GM18499 (cell line): ENCODE measurements around the gene OR2AG2.
"Not testable (repeated sequence)": the region's sequence is repeated elsewhere in the genome, so short reads cannot be mapped to it uniquely, and the experiment has no call there.

Source experiments
- ATAC-seq: cut with Tn5 transposase; IDR thresholded peaks from one replicate; pipeline ENCODE4 v1.9.1; 2021; ENCODE audit warnings: moderate number of reproducible peaks; ENCODE audit not compliant: insufficient read depth, unreplicated experiment

Gene OR2AG2

GRCh38 chr11:6771926-6772893 is at the start of gene OR2AG2:
TSS of gene OR2AG2 (minus strand) at chr11:6771976. CDS start at chr11:6768957, 3,019 bp downstream.
- peak; percentile 93 for ATAC-seq

GRCh38 chr11:6818967-6819366 is 47.2 kb upstream of the OR2AG2 start:
- no peak for ATAC-seq

DNA sequence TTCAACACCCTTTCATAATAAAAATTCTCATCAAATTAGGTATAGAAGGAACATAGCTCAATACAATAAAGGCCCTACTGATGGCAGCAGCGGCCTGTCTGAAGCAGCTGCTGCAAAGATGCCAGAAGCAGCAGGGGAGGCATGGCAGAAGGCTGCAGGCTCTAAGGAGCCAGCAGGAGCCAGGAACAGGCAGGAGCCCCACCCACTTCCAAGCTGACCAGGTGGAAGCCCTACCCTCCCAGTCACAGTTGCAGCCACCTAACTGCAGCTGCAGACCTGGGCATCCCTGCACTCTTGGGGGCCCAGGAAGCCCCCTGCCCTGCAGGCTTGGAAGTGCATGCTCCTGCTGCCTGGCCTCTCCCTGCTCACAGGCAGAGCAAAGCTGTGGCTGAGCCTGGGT is 45.9 kb upstream of the OR2AG2 start:
- no peak for ATAC-seq

DNA sequence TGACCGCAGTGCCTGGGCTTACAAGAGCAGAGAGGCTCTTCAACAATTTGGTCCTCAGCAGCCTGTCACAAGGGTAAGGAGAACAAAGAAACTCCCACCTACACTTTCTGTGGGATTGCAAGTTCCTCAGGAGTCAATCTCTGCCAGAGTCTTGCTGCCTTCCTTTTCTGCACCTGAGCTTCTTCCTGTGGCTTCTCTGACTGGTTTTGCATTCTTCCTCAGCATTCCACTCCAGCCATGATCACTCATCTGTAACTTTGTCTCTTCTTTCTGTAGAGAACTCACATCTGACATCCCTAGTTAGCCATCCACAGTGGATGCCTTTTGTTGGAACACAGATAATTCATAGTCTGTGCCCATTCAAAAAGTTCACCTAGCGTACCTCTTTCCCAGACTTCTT is 41.9 kb upstream of the OR2AG2 start:
- ATAC-seq: no peak

DNA sequence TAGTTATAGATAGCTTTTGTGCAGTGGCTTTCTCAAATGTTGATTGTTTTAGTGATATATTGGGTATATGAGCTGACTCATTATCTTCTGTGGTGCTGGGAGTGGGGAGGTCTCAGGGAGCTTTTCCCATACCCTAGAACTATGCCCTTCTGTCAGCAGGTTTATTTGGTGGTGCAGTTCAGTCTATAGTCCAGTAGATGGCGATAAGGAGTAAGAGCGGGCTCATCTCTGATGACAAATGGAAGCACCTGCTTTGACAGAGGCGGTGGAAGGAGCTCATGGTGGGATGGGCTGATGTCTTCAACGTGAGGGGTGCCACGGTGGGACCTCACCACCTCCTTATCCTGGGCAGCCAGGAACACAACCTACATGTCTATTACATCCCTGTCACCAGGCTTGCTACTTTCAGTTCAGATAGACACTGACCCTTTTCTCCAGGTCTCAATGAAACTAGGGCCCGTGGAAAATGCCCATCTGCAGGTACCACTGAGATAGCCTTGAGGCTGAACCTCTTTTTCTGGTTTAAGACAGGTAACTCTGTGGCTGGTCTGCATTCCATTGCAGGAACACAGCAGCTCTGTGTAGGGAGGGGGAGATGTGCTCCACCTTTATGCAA is 40.7 kb upstream of the OR2AG2 start:
- ATAC-seq: peak; percentile 85

DNA sequence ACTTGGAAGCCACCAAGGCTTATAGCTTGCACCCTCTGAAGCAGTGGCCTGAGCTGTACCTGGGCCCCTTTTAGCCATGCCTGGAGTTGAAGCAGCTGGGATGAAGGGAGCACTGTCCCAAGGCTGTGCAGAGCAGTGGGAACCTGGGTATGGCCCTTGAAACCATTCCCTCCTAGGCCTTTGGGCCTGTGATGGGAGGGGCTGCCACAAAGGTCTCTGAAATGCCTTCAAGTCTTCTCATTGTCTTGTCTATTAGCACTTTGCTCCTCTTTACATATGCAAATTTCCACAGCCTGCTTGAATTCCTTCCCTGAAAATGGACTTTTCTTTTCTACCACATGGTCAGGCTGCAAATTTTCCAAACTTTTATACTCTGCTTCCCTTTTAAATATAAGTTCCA is 29.3 kb upstream of the OR2AG2 start:
- not testable (repeated sequence) for ATAC-seq

DNA sequence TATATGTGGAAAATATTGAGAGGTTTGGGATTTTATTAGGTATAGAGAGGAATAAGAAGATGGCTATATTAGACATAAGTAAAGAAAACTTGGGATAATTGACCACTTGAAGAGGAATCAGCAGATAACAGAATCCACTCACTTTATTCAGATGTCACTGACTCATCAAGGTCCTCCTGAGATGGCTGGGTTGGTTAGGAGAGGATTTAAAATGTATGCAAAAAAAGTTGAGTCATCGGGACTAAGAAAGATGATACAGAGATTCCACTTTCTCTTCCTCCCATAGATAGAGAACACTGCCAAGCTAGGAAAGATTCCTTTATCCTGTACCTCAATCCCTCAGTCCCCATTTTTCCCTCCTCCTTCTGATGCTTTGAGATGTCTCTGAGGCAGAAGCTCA is 27.6 kb upstream of the OR2AG2 start, which contains the start of gene OR6A2:
Gene OR6A2, minus strand, starts transcription at position 288 of the 400 bp plus-strand sequence. CDS start 3,981 bp downstream, outside the sequence.
- ATAC-seq: no peak

DNA sequence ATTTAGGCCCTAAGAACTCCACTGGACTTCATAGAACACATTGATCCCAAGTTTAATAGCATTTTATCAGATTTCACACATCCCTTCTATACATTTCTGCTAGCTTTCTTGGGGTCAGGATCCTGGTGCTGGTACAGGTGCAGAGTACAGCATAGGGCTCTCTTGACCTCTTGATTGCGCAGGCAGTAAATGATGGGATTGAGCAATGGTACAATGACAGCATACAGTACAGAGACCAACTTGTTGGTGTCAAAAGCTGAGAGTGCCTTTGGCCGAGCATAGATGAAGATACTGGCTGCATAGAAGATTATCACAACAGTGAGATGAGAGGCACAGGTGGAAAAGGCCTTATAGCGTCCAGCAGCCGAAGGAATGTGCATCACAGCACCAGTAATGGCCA is 22.9 kb upstream of the OR2AG2 start:
- ATAC-seq: no peak

DNA sequence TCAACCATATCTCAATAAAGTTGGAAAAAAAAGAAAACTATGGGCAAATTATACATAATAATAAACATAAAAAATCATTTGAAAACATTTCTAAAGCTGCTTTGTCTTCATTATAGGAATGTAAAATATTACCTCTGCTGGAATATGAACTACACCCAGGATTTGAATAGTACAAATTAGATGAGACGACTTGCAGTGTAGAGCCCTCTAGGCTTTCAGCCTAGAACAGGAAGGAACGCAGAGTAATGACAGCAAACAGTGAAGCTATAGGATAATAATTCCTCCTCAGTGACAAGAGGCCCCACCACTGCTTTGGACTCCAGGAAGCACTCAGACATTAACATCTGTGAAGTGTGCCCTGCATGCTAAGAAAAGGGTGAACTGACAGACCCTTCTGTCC is 18.8 kb upstream of the OR2AG2 start:
- no peak for ATAC-seq

DNA sequence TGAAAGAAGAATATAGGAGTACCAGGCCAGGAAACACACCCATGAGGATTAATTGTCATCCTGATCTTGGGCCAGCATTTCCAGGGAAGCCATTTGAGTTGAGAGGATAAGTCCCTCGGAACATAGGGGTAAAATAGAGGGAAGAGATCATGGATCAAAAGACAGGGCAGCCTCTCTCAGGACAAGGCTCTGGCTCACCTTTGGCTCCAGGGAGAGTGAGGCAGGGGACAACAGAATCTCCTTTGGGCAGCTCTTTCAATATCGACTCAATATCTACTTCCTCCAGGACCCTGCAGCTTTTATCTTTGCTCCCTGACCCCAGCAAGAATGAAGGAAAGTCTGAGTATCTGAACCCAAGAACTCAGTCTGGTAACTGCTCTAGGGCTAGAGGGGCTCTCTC is 10.9 kb upstream of the OR2AG2 start, which contains the start of gene OR2AG1:
Gene OR2AG1, plus strand, starts transcription at position 301 of the 400 bp plus-strand sequence. CDS start 2,018 bp downstream, outside the sequence.
- ATAC-seq: no peak

- no peak for ATAC-seq
Observed at GRCh38 chr11:6780829-6781228, 9.1 kb upstream of the OR2AG2 start.

DNA sequence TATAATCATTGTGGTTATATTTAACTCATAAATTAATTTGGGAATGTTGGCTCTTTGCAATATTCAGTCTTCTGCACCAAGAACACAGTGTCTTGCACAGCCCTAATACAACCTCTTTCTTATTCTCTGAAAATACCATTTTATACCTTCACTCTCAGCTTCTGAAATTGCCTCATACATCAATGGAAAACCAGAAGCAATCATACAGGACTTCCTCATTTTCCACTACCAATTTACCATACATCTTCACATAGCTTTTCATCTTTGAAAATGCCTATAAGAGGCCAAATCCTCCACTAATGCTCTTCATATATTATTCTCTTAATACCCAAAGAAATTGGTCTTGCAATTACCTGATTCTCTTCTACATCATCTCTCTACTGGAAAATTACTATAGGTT is 6.7 kb upstream of the OR2AG2 start:
- no peak for ATAC-seq

- ATAC-seq: no peak
Observed at GRCh38 chr11:6757373-6757967, 14.3 kb downstream of the OR2AG2 start.

DNA sequence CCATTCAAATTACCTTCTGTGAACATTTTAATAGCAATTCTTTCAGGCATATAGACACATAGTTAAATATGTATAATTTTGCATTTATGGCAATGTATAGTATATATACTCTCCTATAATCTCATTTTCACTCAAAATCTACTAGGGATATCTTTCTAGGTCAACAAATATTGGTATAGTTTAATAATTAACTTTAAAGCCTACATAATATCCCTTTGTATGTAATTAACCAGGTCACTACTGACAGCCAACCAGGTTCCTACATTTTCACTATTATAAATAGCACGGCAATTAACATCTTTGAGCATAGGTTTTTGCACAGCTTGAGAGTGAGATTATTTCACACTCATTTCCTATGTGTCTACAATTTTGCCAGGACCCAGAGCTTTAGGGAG is 15.8 kb downstream of the OR2AG2 start:
- no peak for ATAC-seq

DNA sequence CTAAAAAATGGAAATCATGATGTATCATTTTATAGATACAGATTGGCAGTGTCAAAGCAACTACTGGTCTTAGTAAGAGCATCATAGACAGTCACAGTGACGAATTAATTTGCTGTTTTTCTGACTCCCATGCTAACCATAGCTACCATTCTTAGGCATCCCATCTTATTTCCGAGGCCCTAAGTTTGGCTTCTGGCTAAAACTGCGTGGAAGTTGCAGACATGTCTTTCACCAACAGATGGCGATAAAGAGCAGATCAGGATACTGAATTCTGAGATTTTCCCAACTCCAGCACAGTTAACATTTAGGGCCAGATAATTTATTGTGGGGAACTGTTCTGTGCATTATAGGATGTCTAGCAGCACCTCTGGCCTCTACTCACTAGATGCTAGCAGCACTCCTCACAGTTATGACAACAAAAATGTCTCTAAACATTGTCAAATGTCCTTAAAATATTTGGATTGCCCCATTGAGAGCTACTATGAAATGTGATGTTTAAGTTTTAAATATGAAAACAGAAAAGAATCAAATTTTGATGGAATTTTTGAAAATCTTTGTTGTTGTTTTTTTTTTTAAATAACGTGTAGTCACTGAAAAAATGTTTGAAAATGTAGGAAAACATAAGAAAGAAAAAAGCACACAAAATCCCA is 16.3 kb downstream of the OR2AG2 start:
- ATAC-seq: no peak

- ATAC-seq: no peak
Observed at GRCh38 chr11:6747097-6747668, 24.6 kb downstream of the OR2AG2 start.

GRCh38 chr11:6746626-6747025 is 25.1 kb downstream of the OR2AG2 start:
- no peak for ATAC-seq

DNA sequence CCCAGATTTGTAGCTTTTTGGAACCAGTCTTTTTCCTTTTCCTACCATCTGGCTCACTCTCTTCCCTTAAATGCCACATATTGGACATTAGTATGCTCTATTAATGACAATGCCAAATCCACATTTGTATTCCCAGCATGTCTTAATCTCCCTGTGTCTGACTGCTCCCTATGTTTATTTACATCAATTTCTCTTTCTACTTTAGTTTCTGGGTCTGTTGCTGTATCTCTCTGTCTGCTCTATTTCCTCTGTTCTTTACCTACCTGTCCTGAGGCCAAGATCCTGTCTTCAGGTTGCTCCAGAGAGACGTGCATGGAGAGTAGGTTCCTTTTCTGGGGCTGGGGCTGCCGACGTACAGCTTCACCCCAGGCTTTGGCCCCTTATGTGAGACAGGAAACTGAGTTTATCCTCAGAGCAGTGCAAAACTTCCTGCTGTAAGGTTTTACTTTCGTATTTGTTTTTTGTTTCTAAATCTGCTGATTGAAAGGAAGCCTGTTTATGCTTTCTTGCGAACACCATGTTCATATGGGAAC is 25.6 kb downstream of the OR2AG2 start:
- ATAC-seq: peak; percentile 76

DNA sequence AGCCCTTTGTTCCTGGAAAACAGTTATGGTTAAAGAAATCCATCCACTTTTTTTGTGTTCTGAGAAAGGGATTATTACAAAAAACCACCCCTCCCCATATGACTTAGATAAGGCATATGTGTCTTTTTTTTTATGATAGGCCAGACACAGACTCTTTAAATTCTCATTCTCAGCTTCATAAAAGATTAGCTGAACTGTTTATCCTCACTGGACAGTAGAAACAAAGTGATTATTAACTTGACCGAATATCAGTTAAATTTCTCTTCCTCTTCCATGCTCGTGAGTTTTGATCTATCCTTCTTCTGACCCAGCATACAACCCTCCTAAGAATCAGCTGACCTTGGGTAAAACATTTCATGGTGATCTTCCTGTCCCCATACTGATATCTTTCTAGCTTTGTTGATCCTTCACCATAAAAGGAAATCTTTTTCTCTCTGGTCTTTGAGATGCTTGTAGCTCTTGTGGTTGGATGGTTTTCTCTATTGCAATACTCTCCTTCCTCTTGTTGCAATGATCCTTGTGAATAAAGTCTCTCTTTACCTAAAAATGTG is 26.2 kb downstream of the OR2AG2 start:
- peak; percentile 45 for ATAC-seq

GRCh38 chr11:6745018-6745417 is 26.8 kb downstream of the OR2AG2 start:
- no peak for ATAC-seq
